Measurements from ENCODE around the gene RAD51C. TPM values are rescaled to one million over a fixed set of nuclear protein-coding genes. Genes with fewer than 3 reads are reported as not detected.

RAD51C gene
- total RNA-seq, result 15.0 and 22.5 TPM in 2 replicates

DNA sequence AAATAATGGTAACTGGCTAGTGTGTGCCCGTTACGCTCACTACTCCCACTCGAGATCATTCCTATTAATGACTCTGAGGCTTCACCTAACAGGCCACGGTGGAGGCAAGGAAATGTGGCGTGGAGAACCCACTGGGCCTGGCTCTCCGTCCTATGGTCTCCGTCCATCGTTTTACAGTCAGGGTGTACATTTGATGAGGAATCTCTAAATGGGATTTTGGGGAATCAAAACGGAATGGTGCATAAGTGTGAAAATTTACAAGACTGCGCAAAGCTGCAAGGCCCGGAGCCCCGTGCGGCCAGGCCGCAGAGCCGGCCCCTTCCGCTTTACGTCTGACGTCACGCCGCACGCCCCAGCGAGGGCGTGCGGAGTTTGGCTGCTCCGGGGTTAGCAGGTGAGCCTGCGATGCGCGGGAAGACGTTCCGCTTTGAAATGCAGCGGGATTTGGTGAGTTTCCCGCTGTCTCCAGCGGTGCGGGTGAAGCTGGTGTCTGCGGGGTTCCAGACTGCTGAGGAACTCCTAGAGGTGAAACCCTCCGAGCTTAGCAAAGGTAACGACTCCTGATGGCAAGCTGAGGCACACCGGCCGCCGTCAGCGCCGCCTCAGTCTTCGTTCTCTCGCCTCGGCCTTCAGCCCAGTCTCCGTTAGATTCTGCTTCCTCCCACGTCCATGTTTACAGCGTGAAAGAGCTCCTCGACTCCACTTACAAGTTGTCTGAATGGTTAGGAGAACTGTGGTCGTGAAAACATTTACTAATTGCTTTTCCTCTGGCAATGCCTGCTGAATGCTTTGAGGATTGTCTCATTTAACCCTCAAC, at the start of gene RAD51C:
Gene RAD51C (plus strand): TSS at position 364 of the 817 bp plus-strand sequence. CDS start 42 bp downstream, at position 406.

DNA sequence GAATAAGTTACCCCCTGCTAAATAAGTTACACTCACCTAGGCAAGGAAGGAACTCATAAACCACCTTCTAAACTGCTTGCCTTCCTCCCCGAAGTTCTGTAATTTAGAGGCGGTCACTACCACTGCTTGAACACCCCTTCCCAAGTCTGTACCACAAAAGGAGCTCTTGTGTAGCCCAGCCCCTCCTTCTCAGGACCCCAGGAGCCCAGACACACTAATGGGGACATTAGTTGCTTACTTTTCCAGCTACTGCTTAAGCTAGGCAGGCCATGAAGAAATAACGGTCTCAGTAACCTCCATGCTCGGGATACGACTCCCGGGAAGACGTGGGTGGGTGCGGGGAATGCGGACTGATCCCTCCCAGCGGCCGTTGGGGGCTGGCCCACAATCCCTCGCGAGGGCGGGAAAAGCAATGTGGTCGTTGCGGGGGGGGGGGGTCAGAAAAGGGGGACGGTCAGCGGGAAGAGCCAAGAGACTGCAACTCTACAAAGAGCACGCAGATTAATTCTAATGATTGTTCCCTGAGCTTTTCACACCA, 632 bp upstream of the RAD51C start, which contains the start of gene TEX14:
Gene TEX14 (minus strand): TSS at position 345 of the 538 bp plus-strand sequence. CDS start 40,044 bp downstream, outside the sequence.

DNA sequence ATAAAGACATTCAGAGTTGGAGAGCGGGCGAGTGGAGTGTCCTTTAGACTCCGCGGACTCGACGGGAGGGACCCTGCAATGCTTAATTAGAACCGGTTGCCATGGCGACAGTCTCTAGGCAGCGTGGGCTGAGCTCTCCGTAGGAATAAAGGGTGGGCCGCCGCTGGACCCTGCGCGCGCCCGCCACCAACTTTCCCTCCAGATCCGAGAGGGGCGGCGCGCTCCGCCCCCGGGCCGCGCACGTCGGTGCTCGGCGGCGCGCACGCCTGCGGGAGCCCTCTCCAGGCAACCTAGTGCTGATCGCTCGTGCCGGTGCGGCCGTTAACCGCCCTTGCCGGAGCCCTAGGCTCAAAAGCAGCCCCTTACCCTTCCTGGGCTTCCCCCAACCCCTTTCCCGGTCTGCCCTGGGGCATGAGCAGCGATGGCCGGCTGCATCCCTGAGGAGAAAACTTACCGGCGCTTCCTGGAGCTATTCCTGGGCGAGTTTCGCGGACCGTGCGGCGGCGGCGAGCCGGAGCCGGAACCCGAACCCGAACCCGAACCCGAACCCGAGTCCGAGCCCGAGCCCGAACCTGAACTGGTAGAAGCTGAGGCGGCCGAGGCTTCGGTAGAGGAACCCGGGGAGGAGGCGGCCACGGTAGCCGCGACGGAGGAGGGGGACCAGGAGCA, 63.3 kb downstream of the RAD51C start, which contains the start of gene PPM1E:
Gene PPM1E (plus strand): TSS at position 278 of the 669 bp plus-strand sequence.

Small RNA genes within 50 kb of the gene (small RNA-seq; reads per million reads assigned to genes)
- not detected for gene AC011195.1
- gene AC025521.1, result not detected
- gene RF00017, result not detected
- gene RNU1-108P, result 0.08 reads per million
- gene RNU1-52P, result 0.11 reads per million
- gene RNU1-85P, result 39.5 reads per million, percentile 98 among the genes with 10 or more reads in this experiment

Other genes starting within 250 kb of the RAD51C start
- under 0.01 and 0.19 TPM in 2 replicates for gene HSF5, start 204.2 kb upstream of the RAD51C start, total RNA-seq
- gene MTMR4, start 178.0 kb upstream of the RAD51C start, total RNA-seq, result 45.9 and 52.6 TPM in 2 replicates
- under 0.01 TPM in 2 replicates for gene TEX14, start 557 bp upstream of the RAD51C start, total RNA-seq
- gene PPM1E, start 63.3 kb downstream of the RAD51C start, total RNA-seq, result under 0.01 TPM in 2 replicates